ENCODE data around the gene NBPF9. TPM values are rescaled to one million over a fixed set of nuclear protein-coding genes. Genes with fewer than 3 reads are reported as not detected.
A peak's percentile ranks its signal among the peaks of the same experiment; 100 is the strongest.
"Not testable (repeated sequence)": the region's sequence is repeated elsewhere in the genome, so short reads cannot be mapped to it uniquely, and the experiment has no call there.

The NBPF9 gene
- total and polyA plus RNA-seq, 7 experiments from 2014 or later: 3.6 to 79.8 (median 56.7) TPM

GRCh38 chr1:149013513-149013912 lies 89.8 kb downstream of the NBPF9 start:
- H3K27ac Mint-ChIP-seq; H3K9me3 ChIP-seq (ENCODE audit: control insufficient read depth in 2 of 3, low read length in 3 of 3); H3K4me3 Mint-ChIP-seq; H3K27me3 Mint-ChIP-seq; H3K36me3 Mint-ChIP-seq; CTCF ChIA-PET; DNase-seq; H3K4me1 Mint-ChIP-seq; H3K27ac ChIP-seq (ENCODE audit: low read depth, low read length); POLR2A ChIA-PET; ATAC-seq; H3K9me3 Mint-ChIP-seq; H3K4me1 ChIP-seq (ENCODE audit: control insufficient read depth in 2 of 2, insufficient read depth in 2 of 2, low read length in 2 of 2); intact Hi-C loops (cut with micrococcal nuclease); H3K36me3 ChIP-seq (ENCODE audit: control insufficient read depth in 2 of 3, insufficient read depth in 3 of 3, low read length in 3 of 3); H3K27me3 ChIP-seq (ENCODE audit: control insufficient read depth in 2 of 2, insufficient read depth in 2 of 2, low read length in 2 of 2); H3K4me3 ChIP-seq (ENCODE audit: low read length): not testable (repeated sequence)

- DNase-seq; H3K4me1 ChIP-seq (ENCODE audit: control insufficient read depth in 2 of 2, insufficient read depth in 2 of 2, low read length in 2 of 2); CTCF ChIA-PET; H3K27me3 ChIP-seq (ENCODE audit: control insufficient read depth in 2 of 2, insufficient read depth in 2 of 2, low read length in 2 of 2); H3K27ac ChIP-seq (ENCODE audit: low read depth, low read length); H3K27me3 Mint-ChIP-seq; H3K4me1 Mint-ChIP-seq; POLR2A ChIA-PET; H3K4me3 ChIP-seq (ENCODE audit: low read length); H3K36me3 Mint-ChIP-seq; H3K9me3 Mint-ChIP-seq; H3K27ac Mint-ChIP-seq; H3K4me3 Mint-ChIP-seq; H3K36me3 ChIP-seq (ENCODE audit: control insufficient read depth in 2 of 3, insufficient read depth in 3 of 3, low read length in 3 of 3); intact Hi-C loops (cut with micrococcal nuclease); H3K9me3 ChIP-seq (ENCODE audit: control insufficient read depth in 2 of 3, low read length in 3 of 3): not testable (repeated sequence)
- ATAC-seq: peak; percentile 37
These were observed 90.8 kb downstream of the NBPF9 start for GRCh38 chr1:149012599-149012998.

- POLR2A ChIA-PET; H3K27me3 Mint-ChIP-seq; H3K36me3 Mint-ChIP-seq; H3K27ac ChIP-seq (ENCODE audit: low read depth, low read length); H3K9me3 ChIP-seq (ENCODE audit: control insufficient read depth in 2 of 3, low read length in 3 of 3); H3K4me3 ChIP-seq (ENCODE audit: low read length); intact Hi-C loops (cut with micrococcal nuclease); H3K4me1 Mint-ChIP-seq; H3K27ac Mint-ChIP-seq; DNase-seq; H3K27me3 ChIP-seq (ENCODE audit: control insufficient read depth in 2 of 2, insufficient read depth in 2 of 2, low read length in 2 of 2); ATAC-seq; CTCF ChIA-PET; H3K9me3 Mint-ChIP-seq; H3K4me1 ChIP-seq (ENCODE audit: control insufficient read depth in 2 of 2, insufficient read depth in 2 of 2, low read length in 2 of 2); H3K36me3 ChIP-seq (ENCODE audit: control insufficient read depth in 2 of 3, insufficient read depth in 3 of 3, low read length in 3 of 3); H3K4me3 Mint-ChIP-seq: not testable (repeated sequence)
These were observed 93.6 kb downstream of the NBPF9 start for GRCh38 chr1:149009761-149010160.

- H3K9me3 ChIP-seq (ENCODE audit: control insufficient read depth in 2 of 3, low read length in 3 of 3); H3K36me3 Mint-ChIP-seq; intact Hi-C loops (cut with micrococcal nuclease); H3K27ac Mint-ChIP-seq; H3K4me3 ChIP-seq (ENCODE audit: low read length); ATAC-seq; H3K27me3 Mint-ChIP-seq; H3K36me3 ChIP-seq (ENCODE audit: control insufficient read depth in 2 of 3, insufficient read depth in 3 of 3, low read length in 3 of 3); H3K4me1 ChIP-seq (ENCODE audit: control insufficient read depth in 2 of 2, insufficient read depth in 2 of 2, low read length in 2 of 2); H3K27ac ChIP-seq (ENCODE audit: low read depth, low read length); CTCF ChIA-PET; DNase-seq; H3K27me3 ChIP-seq (ENCODE audit: control insufficient read depth in 2 of 2, insufficient read depth in 2 of 2, low read length in 2 of 2); H3K4me1 Mint-ChIP-seq; H3K4me3 Mint-ChIP-seq; POLR2A ChIA-PET; H3K9me3 Mint-ChIP-seq: not testable (repeated sequence)
These were observed 94.6 kb downstream of the NBPF9 start for GRCh38 chr1:149008769-149009168.

GRCh38 chr1:149008326-149008725 lies 95.0 kb downstream of the NBPF9 start:
- H3K9me3 ChIP-seq (ENCODE audit: control insufficient read depth in 2 of 3, low read length in 3 of 3); intact Hi-C loops (cut with micrococcal nuclease); H3K9me3 Mint-ChIP-seq; H3K4me3 Mint-ChIP-seq; H3K4me1 Mint-ChIP-seq; CTCF ChIA-PET; DNase-seq; H3K27me3 ChIP-seq (ENCODE audit: control insufficient read depth in 2 of 2, insufficient read depth in 2 of 2, low read length in 2 of 2); H3K36me3 Mint-ChIP-seq; H3K27me3 Mint-ChIP-seq; ATAC-seq; H3K4me1 ChIP-seq (ENCODE audit: control insufficient read depth in 2 of 2, insufficient read depth in 2 of 2, low read length in 2 of 2); POLR2A ChIA-PET; H3K36me3 ChIP-seq (ENCODE audit: control insufficient read depth in 2 of 3, insufficient read depth in 3 of 3, low read length in 3 of 3); H3K27ac ChIP-seq (ENCODE audit: low read depth, low read length); H3K27ac Mint-ChIP-seq; H3K4me3 ChIP-seq (ENCODE audit: low read length): not testable (repeated sequence)
